Epithelial cell of proximal tubule (primary cell): ENCODE measurements around the gene SLC13A1. TPM values are rescaled to one million over a fixed set of nuclear protein-coding genes. Genes with fewer than 3 reads are reported as not detected.

Source experiments
- DNase-seq: peaks from one replicate; pipeline ENCODE4 v3.0.0-alpha.2; 2011; ENCODE audit warnings: low read depth
- H3K4me3 ChIP-seq: 2 replicates; pipeline ENCODE4 v1.5.1; 2011; ENCODE audit warnings: low read depth, mild to moderate bottlenecking, low read length
- CTCF ChIP-seq: conservative IDR thresholded peaks from 2 replicates; pipeline ENCODE4 v1.5.1; 2012; ENCODE audit warnings: low read depth, mild to moderate bottlenecking, low read length
- total RNA-seq: library from RNA; depleted of rRNA; stranded (reverse); fragments of >200 nt; gene quantifications from 2 replicates; pipeline ENCODE4 v1.2.3, GENCODE V29; 2015

SLC13A1 gene
- total RNA-seq, 1 donor from 2014 or later = not detected

GRCh38 chr7:123184271-123184670 is 15.5 kb downstream of the SLC13A1 start:
- no peak for TF ChIP-seq CTCF
- no peak for DNase-seq
- H3K4me3 ChIP-seq = no peak overlapping the region

- no peak for TF ChIP-seq CTCF
- DNase-seq = no peak
- H3K4me3 ChIP-seq = no peak overlapping the region
Observed at GRCh38 chr7:123183431-123183830, 16.3 kb downstream of the SLC13A1 start.

- no peak overlapping the region for H3K4me3 ChIP-seq
- no peak for TF ChIP-seq CTCF
- DNase-seq = no peak
Observed at GRCh38 chr7:123177442-123177841, 22.3 kb downstream of the SLC13A1 start.

- TF ChIP-seq CTCF = no peak
- DNase-seq = no peak
- H3K4me3 ChIP-seq = no peak overlapping the region
Observed at GRCh38 chr7:123170333-123171246, 29.2 kb downstream of the SLC13A1 start.

GRCh38 chr7:123169065-123169464 is 30.7 kb downstream of the SLC13A1 start:
- no peak for DNase-seq
- TF ChIP-seq CTCF = no peak
- no peak overlapping the region for H3K4me3 ChIP-seq

GRCh38 chr7:123157606-123158005 is 42.2 kb downstream of the SLC13A1 start:
- H3K4me3 ChIP-seq = no peak overlapping the region
- no peak for DNase-seq
- no peak for TF ChIP-seq CTCF

GRCh38 chr7:123155571-123155970 is 44.2 kb downstream of the SLC13A1 start:
- no peak for TF ChIP-seq CTCF
- no peak overlapping the region for H3K4me3 ChIP-seq
- DNase-seq = no peak
